ENCODE results near the gene MCM8. TPM values are rescaled to one million over a fixed set of nuclear protein-coding genes. Genes with fewer than 3 reads are reported as not detected.

The MCM8 gene
- polyA plus RNA-seq, 1 donor from 2014 or later, result 5.1 TPM

DNA sequence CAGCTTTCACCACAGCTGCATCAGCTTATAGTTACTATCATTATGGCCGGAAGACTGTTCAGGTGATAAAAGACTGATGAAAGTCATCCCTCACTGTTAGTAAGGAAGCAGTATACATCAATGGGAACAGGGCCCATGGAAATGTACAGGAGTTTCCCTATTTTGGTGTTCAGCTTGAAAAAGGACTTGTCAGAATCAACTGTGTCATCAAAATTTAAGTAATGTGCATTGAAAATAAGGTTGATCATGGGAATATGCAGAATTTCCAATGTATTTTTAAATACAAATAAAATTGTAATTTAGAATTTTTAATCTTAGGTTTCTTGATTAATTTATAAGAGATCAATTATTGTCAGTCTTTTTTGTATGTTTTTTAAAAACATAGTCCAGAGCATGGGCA is 86.6 kb downstream of the MCM8 start:
- Histone ChIP-seq H4K20me1 (ENCODE audit: insufficient read depth) (no peaks in the 10 kb centered on the region), H3K9me2 (ENCODE audit: insufficient read depth, low read length) (no peaks in the 10 kb centered on the region), H3K4me3 (ENCODE audit: low read length) (no peak overlapping the region), H3K9me3 (ENCODE audit: low read length) (no peaks in the 10 kb centered on the region), H3K27ac (ENCODE audit: low read length) (no peak overlapping the region), H3K9ac (ENCODE audit: low read length) (no peak overlapping the region), H3K4me2 (ENCODE audit: low read length) (no peak overlapping the region), H3K79me2 (replicated peaks; ENCODE audit: insufficient read depth, low read length) (no peaks in the 10 kb centered on the region), H3K27me3 (ENCODE audit: insufficient read depth, low read depth, low read length) (no peaks in the 10 kb centered on the region), H2AFZ (ENCODE audit: low read depth, low read length) (no peak overlapping the region), H3K36me3 (ENCODE audit: insufficient read depth, low read length) (no peaks in the 10 kb centered on the region), H3F3A (ENCODE audit: insufficient read depth, low read length, poor library complexity, severe bottlenecking) (no peaks in the 10 kb centered on the region)
- TF ChIP-seq POLR2AphosphoS5 (IDR thresholded peaks at IDR 0.05), result no peak
- TF ChIP-seq, protein P1, sequence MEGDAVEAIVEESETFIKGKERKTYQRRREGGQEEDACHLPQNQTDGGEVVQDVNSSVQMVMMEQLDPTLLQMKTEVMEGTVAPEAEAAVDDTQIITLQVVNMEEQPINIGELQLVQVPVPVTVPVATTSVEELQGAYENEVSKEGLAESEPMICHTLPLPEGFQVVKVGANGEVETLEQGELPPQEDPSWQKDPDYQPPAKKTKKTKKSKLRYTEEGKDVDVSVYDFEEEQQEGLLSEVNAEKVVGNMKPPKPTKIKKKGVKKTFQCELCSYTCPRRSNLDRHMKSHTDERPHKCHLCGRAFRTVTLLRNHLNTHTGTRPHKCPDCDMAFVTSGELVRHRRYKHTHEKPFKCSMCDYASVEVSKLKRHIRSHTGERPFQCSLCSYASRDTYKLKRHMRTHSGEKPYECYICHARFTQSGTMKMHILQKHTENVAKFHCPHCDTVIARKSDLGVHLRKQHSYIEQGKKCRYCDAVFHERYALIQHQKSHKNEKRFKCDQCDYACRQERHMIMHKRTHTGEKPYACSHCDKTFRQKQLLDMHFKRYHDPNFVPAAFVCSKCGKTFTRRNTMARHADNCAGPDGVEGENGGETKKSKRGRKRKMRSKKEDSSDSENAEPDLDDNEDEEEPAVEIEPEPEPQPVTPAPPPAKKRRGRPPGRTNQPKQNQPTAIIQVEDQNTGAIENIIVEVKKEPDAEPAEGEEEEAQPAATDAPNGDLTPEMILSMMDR (IDR thresholded peaks at IDR 0.05; ENCODE audit: poor library complexity, severe bottlenecking), result no peak
- TF ChIP-seq SMC3 (conservative IDR thresholded peaks at IDR 0.05; ENCODE audit: poor library complexity), result no peak
- TF ChIP-seq EP300 (conservative IDR thresholded peaks at IDR 0.05; ENCODE audit: poor library complexity, severe bottlenecking), result no peak
- no peak for TF ChIP-seq MXI1 (conservative IDR thresholded peaks at IDR 0.05; ENCODE audit: poor library complexity, severe bottlenecking)
- no peak for TF ChIP-seq EZH2 (IDR thresholded peaks at IDR 0.05; ENCODE audit: borderline replicate concordance, insufficient read depth, low read length, poor library complexity, severe bottlenecking)
- TF ChIP-seq RAD21 (conservative IDR thresholded peaks at IDR 0.05), result no peak
- TF ChIP-seq, protein P2, sequence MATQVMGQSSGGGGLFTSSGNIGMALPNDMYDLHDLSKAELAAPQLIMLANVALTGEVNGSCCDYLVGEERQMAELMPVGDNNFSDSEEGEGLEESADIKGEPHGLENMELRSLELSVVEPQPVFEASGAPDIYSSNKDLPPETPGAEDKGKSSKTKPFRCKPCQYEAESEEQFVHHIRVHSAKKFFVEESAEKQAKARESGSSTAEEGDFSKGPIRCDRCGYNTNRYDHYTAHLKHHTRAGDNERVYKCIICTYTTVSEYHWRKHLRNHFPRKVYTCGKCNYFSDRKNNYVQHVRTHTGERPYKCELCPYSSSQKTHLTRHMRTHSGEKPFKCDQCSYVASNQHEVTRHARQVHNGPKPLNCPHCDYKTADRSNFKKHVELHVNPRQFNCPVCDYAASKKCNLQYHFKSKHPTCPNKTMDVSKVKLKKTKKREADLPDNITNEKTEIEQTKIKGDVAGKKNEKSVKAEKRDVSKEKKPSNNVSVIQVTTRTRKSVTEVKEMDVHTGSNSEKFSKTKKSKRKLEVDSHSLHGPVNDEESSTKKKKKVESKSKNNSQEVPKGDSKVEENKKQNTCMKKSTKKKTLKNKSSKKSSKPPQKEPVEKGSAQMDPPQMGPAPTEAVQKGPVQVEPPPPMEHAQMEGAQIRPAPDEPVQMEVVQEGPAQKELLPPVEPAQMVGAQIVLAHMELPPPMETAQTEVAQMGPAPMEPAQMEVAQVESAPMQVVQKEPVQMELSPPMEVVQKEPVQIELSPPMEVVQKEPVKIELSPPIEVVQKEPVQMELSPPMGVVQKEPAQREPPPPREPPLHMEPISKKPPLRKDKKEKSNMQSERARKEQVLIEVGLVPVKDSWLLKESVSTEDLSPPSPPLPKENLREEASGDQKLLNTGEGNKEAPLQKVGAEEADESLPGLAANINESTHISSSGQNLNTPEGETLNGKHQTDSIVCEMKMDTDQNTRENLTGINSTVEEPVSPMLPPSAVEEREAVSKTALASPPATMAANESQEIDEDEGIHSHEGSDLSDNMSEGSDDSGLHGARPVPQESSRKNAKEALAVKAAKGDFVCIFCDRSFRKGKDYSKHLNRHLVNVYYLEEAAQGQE (IDR thresholded peaks at IDR 0.05; ENCODE audit: borderline replicate concordance), result no peak
- TF ChIP-seq TAF1 (IDR thresholded peaks at IDR 0.05; ENCODE audit: low read depth), result no peak

DNA sequence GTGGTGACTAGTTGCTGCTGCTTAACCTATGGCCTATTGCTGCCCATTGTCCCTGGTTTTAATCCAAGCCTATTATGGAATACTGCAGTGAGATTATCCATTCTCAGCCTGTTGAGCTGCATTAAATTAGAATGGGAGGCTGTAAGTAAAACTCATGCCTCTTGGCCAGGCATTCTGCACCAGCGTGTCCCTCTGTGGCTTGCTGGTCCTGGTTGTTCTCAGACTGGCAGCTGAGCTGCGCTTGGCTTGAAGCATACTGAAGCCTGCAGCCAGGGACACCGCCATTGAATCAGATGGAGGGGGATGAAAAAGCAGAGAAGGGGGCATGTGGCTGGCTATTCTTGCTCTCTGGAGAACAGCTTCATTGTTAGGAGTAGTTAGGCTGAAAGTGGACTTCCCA is 87.8 kb downstream of the MCM8 start:
- Histone ChIP-seq H3K36me3 (ENCODE audit: insufficient read depth, low read length) (no peaks in the 10 kb centered on the region), H3K27ac (ENCODE audit: low read length) (no peak overlapping the region)
- no peak for TF ChIP-seq SMC3 (conservative IDR thresholded peaks at IDR 0.05; ENCODE audit: poor library complexity)
- TF ChIP-seq POLR2AphosphoS5 (IDR thresholded peaks at IDR 0.05), result no peak
- TF ChIP-seq TAF1 (IDR thresholded peaks at IDR 0.05; ENCODE audit: low read depth), result no peak
- TF ChIP-seq MXI1 (conservative IDR thresholded peaks at IDR 0.05; ENCODE audit: poor library complexity, severe bottlenecking), result no peak
- TF ChIP-seq RAD21 (conservative IDR thresholded peaks at IDR 0.05), result no peak
- TF ChIP-seq EZH2 (IDR thresholded peaks at IDR 0.05; ENCODE audit: borderline replicate concordance, insufficient read depth, low read length, poor library complexity, severe bottlenecking), result no peak
- TF ChIP-seq, protein P2 (IDR thresholded peaks at IDR 0.05; ENCODE audit: borderline replicate concordance), result no peak
- no peak for TF ChIP-seq EP300 (conservative IDR thresholded peaks at IDR 0.05; ENCODE audit: poor library complexity, severe bottlenecking)
- TF ChIP-seq, protein P1 (IDR thresholded peaks at IDR 0.05; ENCODE audit: poor library complexity, severe bottlenecking), result no peak

More for the DNA sequence above, 87.8 kb downstream of the MCM8 start:
- H4K20me1 ChIP-seq (ENCODE audit: insufficient read depth), result no peaks in the 10 kb centered on the region
- no peaks in the 10 kb centered on the region for H3F3A ChIP-seq (ENCODE audit: insufficient read depth, low read length, poor library complexity, severe bottlenecking)
- H3K27me3 ChIP-seq (ENCODE audit: insufficient read depth, low read depth, low read length), result no peaks in the 10 kb centered on the region
- no peaks in the 10 kb centered on the region for H3K9me2 ChIP-seq (ENCODE audit: insufficient read depth, low read length)
- H2AFZ ChIP-seq (ENCODE audit: low read depth, low read length), result no peak overlapping the region
- no peak overlapping the region for H3K9ac ChIP-seq (ENCODE audit: low read length)
- no peaks in the 10 kb centered on the region for H3K9me3 ChIP-seq (ENCODE audit: low read length)
- H3K4me3 ChIP-seq (ENCODE audit: low read length), result no peak overlapping the region
- no peak overlapping the region for H3K4me2 ChIP-seq (ENCODE audit: low read length)
- H3K79me2 ChIP-seq (replicated peaks; ENCODE audit: insufficient read depth, low read length), result no peaks in the 10 kb centered on the region
